ENCODE data around the gene CCDC57. TPM values are rescaled to one million over a fixed set of nuclear protein-coding genes. Genes with fewer than 3 reads are reported as not detected.
A peak's percentile ranks its signal among the peaks of the same experiment; 100 is the strongest.

Gene CCDC57
- total RNA-seq, 2 experiments from 2014 or later: 129 to 135 TPM

DNA sequence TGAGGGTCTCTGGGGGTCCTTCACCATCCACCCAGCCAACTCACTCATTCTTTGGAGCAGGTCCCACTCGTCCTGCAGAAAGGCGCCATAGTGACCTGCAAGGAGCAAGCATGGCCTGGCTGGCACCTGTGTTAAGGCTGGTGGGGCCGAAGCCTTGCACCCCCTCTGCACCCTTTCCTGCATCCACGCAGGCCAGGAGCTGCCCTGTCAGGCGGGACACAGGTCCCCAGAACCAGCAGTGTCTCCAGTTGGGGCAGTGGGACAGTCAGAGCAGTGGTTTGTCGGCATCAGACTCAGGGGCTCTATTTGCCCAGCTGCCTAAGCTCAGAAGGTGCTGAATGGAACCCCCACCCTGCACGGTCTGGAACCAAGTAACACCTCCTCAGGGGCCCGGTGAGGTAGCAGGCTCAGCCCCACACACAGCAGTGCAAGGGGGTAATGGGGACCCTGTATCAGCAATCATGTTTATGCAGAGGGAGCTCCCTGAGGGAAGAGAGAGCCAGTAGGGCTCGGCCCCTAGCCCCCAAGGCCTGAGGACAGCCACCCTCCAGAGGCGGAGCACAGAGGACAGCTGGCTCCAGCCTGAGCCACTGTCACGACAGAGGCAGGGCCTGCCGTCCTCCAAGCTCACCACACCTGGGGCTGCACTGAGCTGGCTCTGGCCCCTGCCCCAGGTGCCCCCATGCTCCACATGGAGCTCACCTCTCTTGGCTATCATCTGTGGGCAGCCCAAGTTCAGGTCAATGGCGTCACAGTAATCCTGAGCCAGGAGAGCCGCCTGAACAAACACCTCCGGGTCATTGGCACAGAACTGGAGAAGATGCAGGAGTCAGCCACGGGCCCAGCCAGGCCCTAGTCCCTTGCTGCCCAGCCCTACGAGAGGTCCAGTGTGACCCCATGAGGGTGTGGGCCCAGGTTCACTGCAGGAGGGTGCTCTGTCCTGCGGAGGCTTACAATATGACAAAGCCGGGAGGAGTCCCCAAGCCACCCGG lies 148.9 kb downstream of the CCDC57 start:
- ChIA-PET CTCF (no interaction called here), POLR2A (interaction anchor here (3.0 kb wide), 1 partner anchor 11 kb away, joined by 16 read pairs; the partner anchor contains the start of genes GPS1 and RFNG)
- Mint-ChIP-seq H3K4me1 (ENCODE audit: low read depth) (peaks cover 9% of the 10 kb centered on the region), H3K9me3 (no peaks in the 10 kb centered on the region), H3K27me3 (no peaks in the 10 kb centered on the region), H3K36me3 (ENCODE audit: low read depth) (peaks cover 10% of the 10 kb centered on the region), H3K27ac (peak overlapping the region; percentile 47), H3K4me3 (peak overlapping the region; percentile 58)
- intact Hi-C loops (cut with DNase I, micrococcal nuclease): loop anchor here in 1 of 2 experiments (2.0 kb wide), 1 partner anchor 13 kb away; the partner anchor contains the start of genes GPS1 and RFNG
- Histone ChIP-seq H3K27me3 (ENCODE audit: control insufficient read depth in 1 of 2, insufficient read depth in 2 of 2, low read length in 2 of 2) (no peaks in the 10 kb centered on the region), H3K4me1 (ENCODE audit: insufficient read depth, low read length) (peaks cover 34% of the 10 kb centered on the region), H3K9me3 (ENCODE audit: control insufficient read depth in 1 of 2, insufficient read depth in 1 of 2, low read length in 2 of 2) (no peaks in the 10 kb centered on the region), H3K4me3 (ENCODE audit: low read length) (no peak overlapping the region), H3K36me3 (ENCODE audit: insufficient read depth, low read length) (peaks cover 38% of the 10 kb centered on the region), H3K27ac (ENCODE audit: low read depth in 1 of 2, low read length in 2 of 2) (no peak overlapping the region)
- DNase-seq (no peak), ATAC-seq (ENCODE audit: poor library complexity) (no peak)
- TF ChIP-seq, protein P1, sequence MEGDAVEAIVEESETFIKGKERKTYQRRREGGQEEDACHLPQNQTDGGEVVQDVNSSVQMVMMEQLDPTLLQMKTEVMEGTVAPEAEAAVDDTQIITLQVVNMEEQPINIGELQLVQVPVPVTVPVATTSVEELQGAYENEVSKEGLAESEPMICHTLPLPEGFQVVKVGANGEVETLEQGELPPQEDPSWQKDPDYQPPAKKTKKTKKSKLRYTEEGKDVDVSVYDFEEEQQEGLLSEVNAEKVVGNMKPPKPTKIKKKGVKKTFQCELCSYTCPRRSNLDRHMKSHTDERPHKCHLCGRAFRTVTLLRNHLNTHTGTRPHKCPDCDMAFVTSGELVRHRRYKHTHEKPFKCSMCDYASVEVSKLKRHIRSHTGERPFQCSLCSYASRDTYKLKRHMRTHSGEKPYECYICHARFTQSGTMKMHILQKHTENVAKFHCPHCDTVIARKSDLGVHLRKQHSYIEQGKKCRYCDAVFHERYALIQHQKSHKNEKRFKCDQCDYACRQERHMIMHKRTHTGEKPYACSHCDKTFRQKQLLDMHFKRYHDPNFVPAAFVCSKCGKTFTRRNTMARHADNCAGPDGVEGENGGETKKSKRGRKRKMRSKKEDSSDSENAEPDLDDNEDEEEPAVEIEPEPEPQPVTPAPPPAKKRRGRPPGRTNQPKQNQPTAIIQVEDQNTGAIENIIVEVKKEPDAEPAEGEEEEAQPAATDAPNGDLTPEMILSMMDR (IDR thresholded peaks at IDR 0.05): no peak

DNA sequence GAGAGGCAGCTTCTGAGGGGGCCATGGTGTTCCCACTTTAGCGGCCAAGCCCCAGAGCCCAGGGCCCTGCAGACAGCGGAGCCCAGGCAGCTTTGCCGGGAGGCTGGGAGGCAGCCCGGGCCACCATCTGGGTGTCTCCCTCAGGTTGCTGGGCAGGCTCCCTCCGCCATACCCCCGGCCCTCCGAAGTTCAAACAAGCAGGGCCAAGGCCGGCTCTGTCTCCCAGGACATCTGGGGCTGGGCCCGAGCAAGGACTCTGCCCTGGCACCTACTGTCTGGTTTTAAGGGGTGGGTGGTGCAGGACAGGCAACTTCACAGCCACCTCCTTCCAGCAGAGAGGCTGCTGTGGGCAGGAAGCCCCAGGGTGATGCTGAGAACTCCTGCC lies 149.7 kb downstream of the CCDC57 start:
- intact Hi-C loops (cut with DNase I, micrococcal nuclease): no loop called here
- ChIA-PET POLR2A (interaction anchor here (3.0 kb wide), 1 partner anchor 11 kb away, joined by 16 read pairs; the partner anchor contains the start of genes GPS1 and RFNG), CTCF (no interaction called here)
- H3K27me3 Mint-ChIP-seq: no peaks in the 10 kb centered on the region
- TF ChIP-seq, protein P1 (IDR thresholded peaks at IDR 0.05): no peak
- no peak overlapping the region for H3K4me3 ChIP-seq (ENCODE audit: low read length)
- H3K36me3 Mint-ChIP-seq (ENCODE audit: low read depth): peaks cover 13% of the 10 kb centered on the region
- no peak overlapping the region for H3K27ac ChIP-seq (ENCODE audit: low read depth in 1 of 2, low read length in 2 of 2)
- H3K36me3 ChIP-seq (ENCODE audit: insufficient read depth, low read length): peaks cover 45% of the 10 kb centered on the region
- no peak overlapping the region for H3K4me3 Mint-ChIP-seq
- H3K9me3 Mint-ChIP-seq: no peaks in the 10 kb centered on the region
- ATAC-seq (ENCODE audit: poor library complexity): no peak
- no peak overlapping the region for H3K27ac Mint-ChIP-seq
- peaks cover 34% of the 10 kb centered on the region for H3K4me1 ChIP-seq (ENCODE audit: insufficient read depth, low read length)
- no peaks in the 10 kb centered on the region for H3K9me3 ChIP-seq (ENCODE audit: control insufficient read depth in 1 of 2, insufficient read depth in 1 of 2, low read length in 2 of 2)
- no peak for DNase-seq
- peaks cover 9% of the 10 kb centered on the region for H3K4me1 Mint-ChIP-seq (ENCODE audit: low read depth)
- H3K27me3 ChIP-seq (ENCODE audit: control insufficient read depth in 1 of 2, insufficient read depth in 2 of 2, low read length in 2 of 2): no peaks in the 10 kb centered on the region

DNA sequence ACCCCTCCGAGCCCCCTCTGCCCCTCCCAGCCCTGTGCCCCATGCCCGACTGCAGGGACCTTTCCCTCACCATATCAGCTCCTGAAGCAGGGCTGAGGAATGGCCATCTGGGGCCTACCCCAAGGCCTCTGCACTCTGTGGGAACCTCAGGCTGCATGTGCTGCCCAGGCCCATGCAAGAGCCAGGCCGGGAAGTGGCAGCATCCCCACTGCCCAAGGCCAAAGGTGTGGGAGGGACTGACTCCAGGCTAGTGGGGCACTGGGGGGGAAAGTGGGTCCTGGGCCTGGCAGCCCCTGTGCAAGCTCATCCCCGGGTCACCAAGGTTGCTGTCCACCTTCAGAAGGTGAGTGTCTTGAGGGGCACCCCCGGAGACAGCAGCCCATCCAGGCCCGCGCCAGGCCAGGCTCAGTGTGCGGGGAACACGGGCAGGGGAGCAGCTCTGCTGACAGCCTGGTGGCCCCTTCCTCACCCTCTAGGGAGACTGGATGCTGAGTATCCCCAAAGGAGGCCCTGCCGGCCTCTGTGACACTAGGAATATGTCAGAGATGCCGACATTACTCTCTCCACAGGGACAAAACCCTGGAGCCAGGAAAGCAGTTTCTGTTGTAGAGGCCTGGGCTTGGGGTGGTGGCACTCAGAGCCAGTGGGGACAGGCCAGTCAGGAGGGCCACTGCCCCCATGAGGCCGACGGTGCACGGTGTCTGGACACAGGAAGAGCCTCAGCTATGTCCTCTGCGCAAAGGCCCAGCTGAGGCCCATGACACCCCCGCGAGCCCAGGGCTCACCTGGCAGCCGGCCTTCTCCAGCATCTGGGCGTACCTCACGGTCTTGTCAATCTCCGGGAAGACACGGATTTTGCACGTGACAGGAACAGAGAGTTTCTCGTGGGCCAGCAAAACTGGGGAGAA lies 150.3 kb downstream of the CCDC57 start:
- ChIA-PET CTCF (no interaction called here), POLR2A (interaction anchor here (3.0 kb wide), 1 partner anchor 10 kb away, joined by 16 read pairs; the partner anchor contains the start of genes GPS1 and RFNG)
- Histone ChIP-seq H3K27me3 (ENCODE audit: control insufficient read depth in 1 of 2, insufficient read depth in 2 of 2, low read length in 2 of 2) (no peaks in the 10 kb centered on the region), H3K36me3 (ENCODE audit: insufficient read depth, low read length) (peaks cover 52% of the 10 kb centered on the region), H3K4me3 (ENCODE audit: low read length) (no peak overlapping the region), H3K27ac (ENCODE audit: low read depth in 1 of 2, low read length in 2 of 2) (no peak overlapping the region), H3K9me3 (ENCODE audit: control insufficient read depth in 1 of 2, insufficient read depth in 1 of 2, low read length in 2 of 2) (no peaks in the 10 kb centered on the region), H3K4me1 (ENCODE audit: insufficient read depth, low read length) (peaks cover 34% of the 10 kb centered on the region)
- Mint-ChIP-seq H3K27ac (no peak overlapping the region), H3K27me3 (no peaks in the 10 kb centered on the region), H3K4me1 (ENCODE audit: low read depth) (peaks cover 9% of the 10 kb centered on the region), H3K4me3 (peak overlapping the region; percentile 58), H3K36me3 (ENCODE audit: low read depth) (peaks cover 17% of the 10 kb centered on the region), H3K9me3 (no peaks in the 10 kb centered on the region)
- intact Hi-C loops (cut with DNase I, micrococcal nuclease): no loop called here
- TF ChIP-seq, protein P1 (IDR thresholded peaks at IDR 0.05): no peak
- DNase-seq (no peak), ATAC-seq (ENCODE audit: poor library complexity) (no peak)

Measured in CD4-positive, alpha-beta T cell (primary cell).